ENCODE measurements around the gene TRAF6.

GRCh38 chr11:36509201-36509639, 852 bp downstream of the TRAF6 start:
- TF ChIP-seq CTCF (IDR thresholded peaks at IDR 0.05) = no peak
- TF ChIP-seq EP300 (IDR thresholded peaks at IDR 0.05) = no peak

Measured in sigmoid colon (tissue), 4 donors.